ENCODE measurements around the gene COQ4. TPM values are rescaled to one million over a fixed set of nuclear protein-coding genes. Genes with fewer than 3 reads are reported as not detected.
A peak's percentile ranks its signal among the peaks of the same experiment; 100 is the strongest.

Gene COQ4
- polyA plus RNA-seq, 4 donors, result 68.8 to 198 (median 105) TPM

- Histone ChIP-seq H3K4me3 (ENCODE audit: low read depth in 1 of 3, low read length in 3 of 3) (no peak overlapping the region), H3K9me3 (ENCODE audit: control insufficient read depth in 2 of 2, insufficient read depth in 1 of 2, low read depth in 1 of 2, low read length in 1 of 2) (no peaks in the 10 kb centered on the region), H3K4me1 (ENCODE audit: control insufficient read depth in 3 of 3, insufficient read depth in 2 of 3, low read depth in 1 of 3, low read length in 2 of 3) (no peaks in the 10 kb centered on the region), H3K27me3 (ENCODE audit: control insufficient read depth in 3 of 3, insufficient read depth in 3 of 3, low read length in 3 of 3) (no peaks in the 10 kb centered on the region), H3K36me3 (ENCODE audit: control insufficient read depth in 3 of 3, insufficient read depth in 2 of 3, low read depth in 1 of 3, low read length in 3 of 3) (peaks cover 21 to 87% (median 21%) of the 10 kb centered on the region in 3 donors), H3K27ac (ENCODE audit: low read depth in 1 of 3, low read length in 2 of 3) (no peak overlapping the region)
- FAIRE-seq (no peak), DNase-seq (no peak)
- WGBS, 3 donors, result 87 to 96% (median 96%) methylated on average over 4 of the region's 4 CpGs
Observed at GRCh38 chr9:128314697-128315096, 7.9 kb upstream of the COQ4 start.

- DNase-seq (no peak), FAIRE-seq (no peak)
- Histone ChIP-seq H3K4me1 (ENCODE audit: control insufficient read depth in 3 of 3, insufficient read depth in 2 of 3, low read depth in 1 of 3, low read length in 2 of 3) (peaks cover 0 to 5% (median 0%) of the 10 kb centered on the region in 3 donors), H3K27ac (ENCODE audit: low read depth in 1 of 3, low read length in 2 of 3) (no peak overlapping the region), H3K9me3 (ENCODE audit: control insufficient read depth in 2 of 2, insufficient read depth in 1 of 2, low read depth in 1 of 2, low read length in 1 of 2) (no peaks in the 10 kb centered on the region), H3K27me3 (ENCODE audit: control insufficient read depth in 3 of 3, insufficient read depth in 3 of 3, low read length in 3 of 3) (no peaks in the 10 kb centered on the region), H3K4me3 (ENCODE audit: low read depth in 1 of 3, low read length in 3 of 3) (no peak overlapping the region), H3K36me3 (ENCODE audit: control insufficient read depth in 3 of 3, insufficient read depth in 2 of 3, low read depth in 1 of 3, low read length in 3 of 3) (peaks cover 7 to 83% (median 21%) of the 10 kb centered on the region in 3 donors)
- WGBS, 3 donors, result 79 to 83% (median 81%) methylated on average over 9 of the region's 9 CpGs
Observed at GRCh38 chr9:128316421-128316820, 6.2 kb upstream of the COQ4 start.

- no peak for DNase-seq
- no peak for FAIRE-seq
- 68 to 75% (median 72%) methylated on average over 2 of the region's 2 CpGs for WGBS, 3 donors
- H3K4me3 ChIP-seq (ENCODE audit: low read depth in 1 of 3, low read length in 3 of 3), result no peak overlapping the region
- no peak overlapping the region for H3K27ac ChIP-seq (ENCODE audit: low read depth in 1 of 3, low read length in 2 of 3)
- H3K4me1 ChIP-seq (ENCODE audit: control insufficient read depth in 3 of 3, insufficient read depth in 2 of 3, low read depth in 1 of 3, low read length in 2 of 3), result peaks cover 0 to 9% (median 0%) of the 10 kb centered on the region in 3 donors
- no peaks in the 10 kb centered on the region for H3K27me3 ChIP-seq (ENCODE audit: control insufficient read depth in 3 of 3, insufficient read depth in 3 of 3, low read length in 3 of 3)
- H3K9me3 ChIP-seq (ENCODE audit: control insufficient read depth in 2 of 2, insufficient read depth in 1 of 2, low read depth in 1 of 2, low read length in 1 of 2), result no peaks in the 10 kb centered on the region
- peaks cover 4 to 78% (median 21%) of the 10 kb centered on the region in 3 donors for H3K36me3 ChIP-seq (ENCODE audit: control insufficient read depth in 3 of 3, insufficient read depth in 2 of 3, low read depth in 1 of 3, low read length in 3 of 3)
Observed at GRCh38 chr9:128317629-128318028, 5.0 kb upstream of the COQ4 start.

GRCh38 chr9:128321343-128321742 lies 1.3 kb upstream of the COQ4 start:
- FAIRE-seq (no peak), DNase-seq (no peak)
- no peaks in the 10 kb centered on the region for H3K9me3 ChIP-seq (ENCODE audit: control insufficient read depth in 2 of 2, insufficient read depth in 1 of 2, low read depth in 1 of 2, low read length in 1 of 2)
- peaks cover 3 to 19% (median 7%) of the 10 kb centered on the region in 3 donors for H3K4me1 ChIP-seq (ENCODE audit: control insufficient read depth in 3 of 3, insufficient read depth in 2 of 3, low read depth in 1 of 3, low read length in 2 of 3)
- peaks cover 0 to 69% (median 12%) of the 10 kb centered on the region in 3 donors for H3K36me3 ChIP-seq (ENCODE audit: control insufficient read depth in 3 of 3, insufficient read depth in 2 of 3, low read depth in 1 of 3, low read length in 3 of 3)
- no peaks in the 10 kb centered on the region for H3K27me3 ChIP-seq (ENCODE audit: control insufficient read depth in 3 of 3, insufficient read depth in 3 of 3, low read length in 3 of 3)
- H3K27ac ChIP-seq (ENCODE audit: low read depth in 1 of 3, low read length in 2 of 3), result no peak overlapping the region
- 85 to 88% (median 86%) methylated on average over 7 of the region's 7 CpGs for WGBS, 3 donors
- peak overlapping the region in 2 of 3 donors; percentile 83 to 88 for H3K4me3 ChIP-seq (ENCODE audit: low read depth in 1 of 3, low read length in 3 of 3)

DNA sequence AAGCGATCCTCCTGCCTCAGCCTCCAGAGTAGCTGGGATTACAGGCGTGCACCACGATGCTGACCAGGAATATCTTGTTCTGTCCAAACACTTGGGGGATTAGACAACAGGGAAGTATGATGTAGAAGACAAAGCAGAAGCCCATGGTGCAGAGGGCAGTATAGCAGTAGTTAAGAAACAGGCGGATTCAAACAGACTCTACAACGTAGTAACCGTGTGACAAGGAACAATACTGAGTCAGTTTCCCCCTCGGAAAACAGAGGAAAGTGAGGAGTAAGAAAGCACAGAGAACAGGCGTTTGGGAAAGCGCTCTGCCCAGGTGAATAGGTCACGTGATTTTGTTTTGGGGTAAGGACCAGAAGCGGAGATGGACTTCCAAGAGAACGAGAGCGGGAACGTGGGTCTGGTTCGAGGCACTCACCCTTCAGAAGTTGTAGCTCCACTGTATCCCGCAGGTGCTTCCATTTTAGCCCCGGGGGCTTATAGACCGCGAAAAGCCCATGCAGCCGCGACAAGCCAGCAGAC lies 698 bp upstream of the COQ4 start:
- Histone ChIP-seq H3K27me3 (ENCODE audit: control insufficient read depth in 3 of 3, insufficient read depth in 3 of 3, low read length in 3 of 3) (no peaks in the 10 kb centered on the region), H3K27ac (ENCODE audit: low read depth in 1 of 3, low read length in 2 of 3) (peak overlapping the region in 2 of 3 donors; percentile 88 to 99), H3K9me3 (ENCODE audit: control insufficient read depth in 2 of 2, insufficient read depth in 1 of 2, low read depth in 1 of 2, low read length in 1 of 2) (no peaks in the 10 kb centered on the region), H3K36me3 (ENCODE audit: control insufficient read depth in 3 of 3, insufficient read depth in 2 of 3, low read depth in 1 of 3, low read length in 3 of 3) (peaks cover 0 to 68% (median 7%) of the 10 kb centered on the region in 3 donors), H3K4me1 (ENCODE audit: control insufficient read depth in 3 of 3, insufficient read depth in 2 of 3, low read depth in 1 of 3, low read length in 2 of 3) (peaks cover 3 to 19% (median 7%) of the 10 kb centered on the region in 3 donors), H3K4me3 (ENCODE audit: low read depth in 1 of 3, low read length in 3 of 3) (peak overlapping the region; percentile 83 to 88 (median 88))
- DNase-seq, result no peak
- FAIRE-seq, result no peak
- 1 to 2% (median 1%) methylated on average over 21 of the region's 21 CpGs for WGBS, 3 donors

- peak in 1 of 2 donors; percentile 44 for DNase-seq
- Histone ChIP-seq H3K36me3 (ENCODE audit: control insufficient read depth in 3 of 3, insufficient read depth in 2 of 3, low read depth in 1 of 3, low read length in 3 of 3) (peaks cover 0 to 71% (median 3%) of the 10 kb centered on the region in 3 donors), H3K27me3 (ENCODE audit: control insufficient read depth in 3 of 3, insufficient read depth in 3 of 3, low read length in 3 of 3) (no peaks in the 10 kb centered on the region), H3K4me3 (ENCODE audit: low read depth in 1 of 3, low read length in 3 of 3) (peak overlapping the region; percentile 83 to 88 (median 88)), H3K27ac (ENCODE audit: low read depth in 1 of 3, low read length in 2 of 3) (peak overlapping the region; percentile 85 to 99 (median 88)), H3K4me1 (ENCODE audit: control insufficient read depth in 3 of 3, insufficient read depth in 2 of 3, low read depth in 1 of 3, low read length in 2 of 3) (peaks cover 7 to 26% (median 9%) of the 10 kb centered on the region in 3 donors), H3K9me3 (ENCODE audit: control insufficient read depth in 2 of 2, insufficient read depth in 1 of 2, low read depth in 1 of 2, low read length in 1 of 2) (no peaks in the 10 kb centered on the region)
- WGBS, 3 donors, result 17 to 22% (median 19%) methylated on average over 16 of the region's 16 CpGs
- no peak for FAIRE-seq
Observed at GRCh38 chr9:128323212-128323730, 632 bp downstream of the COQ4 start.

GRCh38 chr9:128323791-128324190 lies 1.2 kb downstream of the COQ4 start:
- no peaks in the 10 kb centered on the region for H3K9me3 ChIP-seq (ENCODE audit: control insufficient read depth in 2 of 2, insufficient read depth in 1 of 2, low read depth in 1 of 2, low read length in 1 of 2)
- peak overlapping the region in 2 of 3 donors; percentile 83 to 88 for H3K4me3 ChIP-seq (ENCODE audit: low read depth in 1 of 3, low read length in 3 of 3)
- DNase-seq (no peak), FAIRE-seq (no peak)
- H3K27ac ChIP-seq (ENCODE audit: low read depth in 1 of 3, low read length in 2 of 3), result peak overlapping the region in 2 of 3 donors; percentile 88 to 99
- WGBS, 3 donors, result 81 to 87% (median 85%) methylated on average over 12 of the region's 12 CpGs
- peaks cover 0 to 71% (median 3%) of the 10 kb centered on the region in 3 donors for H3K36me3 ChIP-seq (ENCODE audit: control insufficient read depth in 3 of 3, insufficient read depth in 2 of 3, low read depth in 1 of 3, low read length in 3 of 3)
- H3K27me3 ChIP-seq (ENCODE audit: control insufficient read depth in 3 of 3, insufficient read depth in 3 of 3, low read length in 3 of 3), result no peaks in the 10 kb centered on the region
- H3K4me1 ChIP-seq (ENCODE audit: control insufficient read depth in 3 of 3, insufficient read depth in 2 of 3, low read depth in 1 of 3, low read length in 2 of 3), result peaks cover 7 to 31% (median 11%) of the 10 kb centered on the region in 3 donors

- H3K27me3 ChIP-seq (ENCODE audit: control insufficient read depth in 3 of 3, insufficient read depth in 3 of 3, low read length in 3 of 3), result no peaks in the 10 kb centered on the region
- DNase-seq (no peak), FAIRE-seq (no peak)
- H3K9me3 ChIP-seq (ENCODE audit: control insufficient read depth in 2 of 2, insufficient read depth in 1 of 2, low read depth in 1 of 2, low read length in 1 of 2), result no peaks in the 10 kb centered on the region
- peaks cover 7 to 37% (median 11%) of the 10 kb centered on the region in 3 donors for H3K4me1 ChIP-seq (ENCODE audit: control insufficient read depth in 3 of 3, insufficient read depth in 2 of 3, low read depth in 1 of 3, low read length in 2 of 3)
- H3K27ac ChIP-seq (ENCODE audit: low read depth in 1 of 3, low read length in 2 of 3), result no peak overlapping the region
- 85 to 100% (median 89%) methylated on average over 1 of the region's 1 CpG for WGBS, 3 donors
- H3K4me3 ChIP-seq (ENCODE audit: low read depth in 1 of 3, low read length in 3 of 3), result no peak overlapping the region
- peaks cover 0 to 70% (median 3%) of the 10 kb centered on the region in 3 donors for H3K36me3 ChIP-seq (ENCODE audit: control insufficient read depth in 3 of 3, insufficient read depth in 2 of 3, low read depth in 1 of 3, low read length in 3 of 3)
Observed at GRCh38 chr9:128324401-128324800, 1.8 kb downstream of the COQ4 start.

Measured in small intestine (tissue), 7 donors.